ENCODE results near the gene YEATS2.

DNA sequence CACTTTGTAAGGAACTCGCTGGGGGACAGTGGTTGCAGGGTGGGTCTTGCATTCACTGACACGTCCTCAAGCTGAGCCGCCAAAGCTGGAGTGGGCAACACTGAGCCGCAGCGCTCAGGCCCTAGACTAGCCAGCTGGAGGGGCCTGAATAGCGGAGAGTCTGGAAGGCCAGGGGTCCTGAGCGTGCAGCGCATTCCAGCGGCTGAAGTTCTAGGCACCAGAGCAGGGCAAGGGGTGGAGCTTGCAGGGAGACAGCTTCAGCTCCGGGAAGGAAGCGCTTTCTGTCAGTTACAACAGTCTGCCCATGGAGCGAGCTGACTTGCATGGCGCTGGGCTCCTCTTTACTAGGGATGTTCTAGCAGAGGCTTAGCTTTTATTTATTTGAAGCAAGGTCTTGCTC, 125.0 kb downstream of the YEATS2 start:
- no peak for TF ChIP-seq POLR2A (IDR thresholded peaks at IDR 0.05; ENCODE audit: low read length)
- no peak for TF ChIP-seq GATA1 (IDR thresholded peaks at IDR 0.05; ENCODE audit: low read depth, low read length)
